Measurements from ENCODE around the gene PCMT1. TPM values are rescaled to one million over a fixed set of nuclear protein-coding genes. Genes with fewer than 3 reads are reported as not detected.

PCMT1 gene
- total and polyA plus RNA-seq, 2 of the 8 experiments (the other 6 are each of a cell fraction or from before 2014, with no cell fraction given) = 84.3 to 91.3 TPM

GRCh38 chr6:149749594-149750135 lies at the start of gene PCMT1 (continued):
- TF ChIP-seq CHD7 (IDR thresholded peaks at IDR 0.05; ENCODE audit: insufficient replicate concordance, low read length) = no peak
- TF ChIP-seq SAP30 (IDR thresholded peaks at IDR 0.05; ENCODE audit: insufficient read depth, insufficient replicate concordance, low read length) = no peak
- TF ChIP-seq CTBP2 (IDR thresholded peaks at IDR 0.05; ENCODE audit: borderline replicate concordance, insufficient read depth, insufficient read length, low read length) = no peak
- peak; percentile 57 for TF ChIP-seq PHF8 (conservative IDR thresholded peaks at IDR 0.05; ENCODE audit: low read depth, low read length)
- TF ChIP-seq YY1 (IDR thresholded peaks at IDR 0.05; ENCODE audit: low read depth, low read length) = 0 out of 2 replicates have a peak, but pooled peaks have one; percentile 30
- no peak for TF ChIP-seq BCL11A (IDR thresholded peaks at IDR 0.05; ENCODE audit: low read depth in 2 of 2, low read length in 2 of 2)
- no peak for TF ChIP-seq SP4 (IDR thresholded peaks at IDR 0.05; ENCODE audit: low read length)
- TF ChIP-seq MAX (IDR thresholded peaks at IDR 0.05) = peak; percentile 60
- peak; percentile 74; the same call in 1 of the 2 replicates for TF ChIP-seq POLR2AphosphoS5 (IDR thresholded peaks at IDR 0.05; ENCODE audit: low read depth, low read length)
- TF ChIP-seq BACH1 (IDR thresholded peaks at IDR 0.05; ENCODE audit: low read length) = no peak
- TF ChIP-seq KDM5A (IDR thresholded peaks at IDR 0.05; ENCODE audit: low read length) = no peak
- TF ChIP-seq POLR2A (IDR thresholded peaks at IDR 0.05; ENCODE audit: control extremely low read depth in 1 of 2, low read depth in 2 of 2, low read length in 2 of 2) = peak in 1 of 2 experiments; percentile 22; a peak in 1 of 3 replicates

All from H1 (cell line).